Bronchus fibroblast of lung (primary cell): ENCODE measurements around the gene MYOCD. TPM values are rescaled to one million over a fixed set of nuclear protein-coding genes. Genes with fewer than 3 reads are reported as not detected.

Experiments
- total RNA-seq: library from RNA; depleted of rRNA; stranded (reverse); fragments of >200 nt; gene quantifications from 2 replicates; pipeline ENCODE4 v1.2.3, GENCODE V29; 2015

The MYOCD gene
- under 0.01 TPM in 2 replicates for total RNA-seq

GRCh38 chr17:12665263-12666210 is at the start of gene MYOCD:
Gene MYOCD (plus strand): TSS chr17:12665890. CDS start chr17:12666189, 299 bp downstream.

GRCh38 chr17:12789481-12790248 is 124.0 kb downstream of the MYOCD start, which contains the start of gene ARHGAP44:
Gene ARHGAP44 (plus strand): TSS chr17:12789498. CDS start chr17:12789839, 341 bp downstream.

Other genes with a start within 250 kb of the MYOCD start
- gene ARHGAP44, start 123.6 kb downstream of the MYOCD start, total RNA-seq: 0.74 and 0.84 TPM in 2 replicates